Measurements from ENCODE around the gene BNIP3.
A peak's percentile ranks its signal among the peaks of the same experiment; 100 is the strongest.

BNIP3 gene

GRCh38 chr10:131926743-131927595 is 54.8 kb downstream of the BNIP3 start:
- Histone ChIP-seq H3K36me3 (ENCODE audit: control insufficient read depth in 2 of 2, insufficient read depth in 1 of 2, low read length in 2 of 2) (no peaks in the 10 kb centered on the region), H3K9me3 (ENCODE audit: control insufficient read depth, insufficient read depth, low read depth, low read length) (peaks cover 2% of the 10 kb centered on the region; the same call in 1 of the 2 replicates), H3K4me1 (ENCODE audit: control insufficient read depth, insufficient read depth, low read length) (0 out of 2 replicates have a peak, but pooled peaks cover 2% of the 10 kb centered on the region), H3K27ac (ENCODE audit: extremely low read depth, low read depth, low read length) (no peak overlapping the region), H3K4me3 (ENCODE audit: low read depth, low read length) (no peak overlapping the region)
- ChIA-PET CTCF (interaction anchor here (1.8 to 2.4 kb wide), 2 partner anchors 16 to 41 kb away, joined by 7 to 8 read pairs; no protein-coding TSS in a partner anchor), POLR2A (no interaction called here)
- TF ChIP-seq GLIS1 (tag by site-specific recombination; IDR thresholded peaks at IDR 0.05) (0 out of 2 replicates have a peak, but pooled peaks have one; percentile 20), TRIM28 (IDR thresholded peaks at IDR 0.05; ENCODE audit: borderline replicate concordance, low read length) (no peak), ZNF341 (tag by site-specific recombination; IDR thresholded peaks at IDR 0.05; ENCODE audit: low read depth) (0 out of 2 replicates have a peak, but pooled peaks have one; percentile 33), ZNF202 (tag by site-specific recombination; IDR thresholded peaks at IDR 0.05; ENCODE audit: borderline replicate concordance) (0 out of 2 replicates have a peak, but pooled peaks have one; percentile 6), GLI2 (tag by site-specific recombination; IDR thresholded peaks at IDR 0.05; ENCODE audit: borderline replicate concordance, low read depth) (no peak), ZNF626 (tag by site-specific recombination; IDR thresholded peaks at IDR 0.05) (no peak), ZNF670 (tag by site-specific recombination; IDR thresholded peaks at IDR 0.05; ENCODE audit: low read depth) (no peak), ZIC2 (tag by site-specific recombination; IDR thresholded peaks at IDR 0.05) (peak; percentile 46), ZFP3 (tag by site-specific recombination; IDR thresholded peaks at IDR 0.05; ENCODE audit: low read depth) (no peak), ZNF677 (tag by site-specific recombination; IDR thresholded peaks at IDR 0.05) (peak; percentile 100)
- TF ChIP-seq, protein P1, sequence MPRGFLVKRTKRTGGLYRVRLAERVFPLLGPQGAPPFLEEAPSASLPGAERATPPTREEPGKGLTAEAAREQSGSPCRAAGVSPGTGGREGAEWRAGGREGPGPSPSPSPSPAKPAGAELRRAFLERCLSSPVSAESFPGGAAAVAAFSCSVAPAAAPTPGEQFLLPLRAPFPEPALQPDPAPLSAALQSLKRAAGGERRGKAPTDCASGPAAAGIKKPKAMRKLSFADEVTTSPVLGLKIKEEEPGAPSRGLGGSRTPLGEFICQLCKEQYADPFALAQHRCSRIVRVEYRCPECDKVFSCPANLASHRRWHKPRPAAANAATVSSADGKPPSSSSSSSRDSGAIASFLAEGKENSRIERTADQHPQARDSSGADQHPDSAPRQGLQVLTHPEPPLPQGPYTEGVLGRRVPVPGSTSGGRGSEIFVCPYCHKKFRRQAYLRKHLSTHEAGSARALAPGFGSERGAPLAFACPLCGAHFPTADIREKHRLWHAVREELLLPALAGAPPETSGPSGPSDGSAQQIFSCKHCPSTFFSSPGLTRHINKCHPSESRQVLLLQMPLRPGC (tag by site-specific recombination; IDR thresholded peaks at IDR 0.05) = no peak

GRCh38 chr10:131926253-131926652 is 55.5 kb downstream of the BNIP3 start:
- Histone ChIP-seq H3K36me3 (ENCODE audit: control insufficient read depth in 2 of 2, insufficient read depth in 1 of 2, low read length in 2 of 2) (no peaks in the 10 kb centered on the region), H3K9me3 (ENCODE audit: control insufficient read depth, insufficient read depth, low read depth, low read length) (peaks cover 2% of the 10 kb centered on the region; the same call in 1 of the 2 replicates), H3K4me3 (ENCODE audit: low read depth, low read length) (no peak overlapping the region), H3K27ac (ENCODE audit: extremely low read depth, low read depth, low read length) (no peak overlapping the region), H3K4me1 (ENCODE audit: control insufficient read depth, insufficient read depth, low read length) (0 out of 2 replicates have a peak, but pooled peaks cover 2% of the 10 kb centered on the region)
- ChIA-PET POLR2A (no interaction called here), CTCF (interaction anchor here (1.8 kb wide), 1 partner anchor 41 kb away, joined by 7 read pairs; no protein-coding TSS in a partner anchor)
- TF ChIP-seq ZNF791 (tag by site-specific recombination; IDR thresholded peaks at IDR 0.05) (no peak), HOXA7 (CRISPR knock-in tag; IDR thresholded peaks at IDR 0.05; ENCODE audit: borderline replicate concordance) (no peak), GLI2 (tag by site-specific recombination; IDR thresholded peaks at IDR 0.05; ENCODE audit: borderline replicate concordance, low read depth) (no peak), IKZF3 (tag by site-specific recombination; IDR thresholded peaks at IDR 0.05) (no peak), ZNF391 (tag by site-specific recombination; IDR thresholded peaks at IDR 0.05; ENCODE audit: borderline replicate concordance, low read depth) (no peak), GLIS2 (tag by site-specific recombination; IDR thresholded peaks at IDR 0.05) (no peak), ZBTB6 (tag by site-specific recombination; IDR thresholded peaks at IDR 0.05) (no peak), SP2 (tag by site-specific recombination; IDR thresholded peaks at IDR 0.05) (no peak), ZNF677 (tag by site-specific recombination; IDR thresholded peaks at IDR 0.05) (no peak), YY2 (tag by site-specific recombination; IDR thresholded peaks at IDR 0.05) (no peak), ZNF366 (tag by site-specific recombination; conservative IDR thresholded peaks at IDR 0.05) (no peak), ZFP3 (tag by site-specific recombination; IDR thresholded peaks at IDR 0.05; ENCODE audit: low read depth) (no peak), ZXDB (tag by site-specific recombination; IDR thresholded peaks at IDR 0.05) (no peak), ZNF433 (tag by site-specific recombination; IDR thresholded peaks at IDR 0.05; ENCODE audit: low read depth) (no peak)
- TF ChIP-seq, protein P2, sequence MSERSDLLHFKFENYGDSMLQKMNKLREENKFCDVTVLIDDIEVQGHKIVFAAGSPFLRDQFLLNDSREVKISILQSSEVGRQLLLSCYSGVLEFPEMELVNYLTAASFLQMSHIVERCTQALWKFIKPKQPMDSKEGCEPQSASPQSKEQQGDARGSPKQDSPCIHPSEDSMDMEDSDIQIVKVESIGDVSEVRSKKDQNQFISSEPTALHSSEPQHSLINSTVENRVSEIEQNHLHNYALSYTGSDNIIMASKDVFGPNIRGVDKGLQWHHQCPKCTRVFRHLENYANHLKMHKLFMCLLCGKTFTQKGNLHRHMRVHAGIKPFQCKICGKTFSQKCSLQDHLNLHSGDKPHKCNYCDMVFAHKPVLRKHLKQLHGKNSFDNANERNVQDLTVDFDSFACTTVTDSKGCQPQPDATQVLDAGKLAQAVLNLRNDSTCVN (tag by site-specific recombination; optimal IDR thresholded peaks at IDR 0.05) = no peak
- TF ChIP-seq, protein P3, sequence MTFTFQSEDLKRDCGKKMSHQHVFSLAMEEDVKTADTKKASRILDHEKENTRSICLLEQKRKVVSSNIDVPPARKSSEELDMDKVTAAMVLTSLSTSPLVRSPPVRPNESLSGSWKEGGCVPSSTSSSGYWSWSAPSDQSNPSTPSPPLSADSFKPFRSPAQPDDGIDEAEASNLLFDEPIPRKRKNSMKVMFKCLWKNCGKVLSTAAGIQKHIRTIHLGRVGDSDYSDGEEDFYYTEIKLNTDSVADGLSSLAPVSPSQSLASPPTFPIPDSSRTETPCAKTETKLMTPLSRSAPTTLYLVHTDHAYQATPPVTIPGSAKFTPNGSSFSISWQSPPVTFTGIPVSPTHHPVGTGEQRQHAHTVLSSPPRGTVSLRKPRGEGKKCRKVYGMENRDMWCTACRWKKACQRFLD (tag by site-specific recombination; IDR thresholded peaks at IDR 0.05) = no peak
- TF ChIP-seq, protein P4, sequence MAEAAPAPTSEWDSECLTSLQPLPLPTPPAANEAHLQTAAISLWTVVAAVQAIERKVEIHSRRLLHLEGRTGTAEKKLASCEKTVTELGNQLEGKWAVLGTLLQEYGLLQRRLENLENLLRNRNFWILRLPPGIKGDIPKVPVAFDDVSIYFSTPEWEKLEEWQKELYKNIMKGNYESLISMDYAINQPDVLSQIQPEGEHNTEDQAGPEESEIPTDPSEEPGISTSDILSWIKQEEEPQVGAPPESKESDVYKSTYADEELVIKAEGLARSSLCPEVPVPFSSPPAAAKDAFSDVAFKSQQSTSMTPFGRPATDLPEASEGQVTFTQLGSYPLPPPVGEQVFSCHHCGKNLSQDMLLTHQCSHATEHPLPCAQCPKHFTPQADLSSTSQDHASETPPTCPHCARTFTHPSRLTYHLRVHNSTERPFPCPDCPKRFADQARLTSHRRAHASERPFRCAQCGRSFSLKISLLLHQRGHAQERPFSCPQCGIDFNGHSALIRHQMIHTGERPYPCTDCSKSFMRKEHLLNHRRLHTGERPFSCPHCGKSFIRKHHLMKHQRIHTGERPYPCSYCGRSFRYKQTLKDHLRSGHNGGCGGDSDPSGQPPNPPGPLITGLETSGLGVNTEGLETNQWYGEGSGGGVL (tag by site-specific recombination; IDR thresholded peaks at IDR 0.05) = no peak

Measured in HEK293 (cell line).